Smooth muscle cell (in vitro differentiated cells): Measurements from ENCODE around the gene TMEM30A. TPM values are rescaled to one million over a fixed set of nuclear protein-coding genes. Genes with fewer than 3 reads are reported as not detected.

Experiments
- DNase-seq: peaks from one replicate; lab custom pipeline; 2025; ENCODE audit not compliant: unreplicated experiment; lab: John Stamatoyannopoulos, UW
- H2AFZ ChIP-seq: fragments of 200-600 bp; sonication (generic); 2 replicates; pipeline ENCODE4 v1.6.0; 2016; ENCODE audit warnings: antibody characterized with exemption, low read depth, mild to moderate bottlenecking
- H3F3A ChIP-seq: fragments of 200-600 bp; sonication (generic); 2 replicates; pipeline ENCODE4 v1.6.0; 2017; ENCODE audit warnings: antibody characterized with exemption, low read depth
- H3K27ac ChIP-seq: fragments of 200-600 bp; sonication (generic); 2 replicates; pipeline ENCODE4 v1.5.1; 2016; ENCODE audit warnings: low read depth, mild to moderate bottlenecking
- H3K27me3 ChIP-seq: fragments of 200-600 bp; sonication (generic); 2 replicates; pipeline ENCODE4 v1.6.1; 2016; ENCODE audit warnings: low read depth, mild to moderate bottlenecking
- H3K36me3 ChIP-seq: fragments of 200-600 bp; sonication (generic); 2 replicates; pipeline ENCODE4 v1.5.1; 2016; ENCODE audit warnings: low read depth
- H3K4me1 ChIP-seq: fragments of 200-600 bp; sonication (generic); 2 replicates; pipeline ENCODE4 v1.5.1; 2016; ENCODE audit warnings: low read depth
- H3K4me2 ChIP-seq: fragments of 200-600 bp; sonication (generic); 2 replicates; pipeline ENCODE4 v1.6.0; 2016; ENCODE audit warnings: mild to moderate bottlenecking
- H3K4me3 ChIP-seq: fragments of 200-600 bp; sonication (generic); 2 replicates; pipeline ENCODE4 v1.5.1; 2016; ENCODE audit warnings: mild to moderate bottlenecking
- H3K79me2 ChIP-seq: fragments of 200-600 bp; sonication (generic); 2 replicates; pipeline ENCODE4 v1.6.0; 2016; ENCODE audit warnings: low read depth, mild to moderate bottlenecking
- H3K9ac ChIP-seq: fragments of 200-600 bp; sonication (generic); 2 replicates; pipeline ENCODE4 v1.6.0; 2016; ENCODE audit warnings: low read depth
- H3K9me3 ChIP-seq: fragments of 200-600 bp; sonication (generic); replicated peaks from 2 replicates; pipeline ENCODE4 v1.5.1; 2016; ENCODE audit warnings: low read depth
- H4K20me1 ChIP-seq: fragments of 200-600 bp; sonication (generic); 2 replicates; pipeline ENCODE4 v1.6.0; 2016; ENCODE audit warnings: low read depth
- WGBS: methylation state at CpG from one replicate; pipeline ENCODE4 v1.1.7; 2016; ENCODE audit warnings: low lambda C conversion rate; 5-methylcytosine and 5-hydroxymethylcytosine counted together
- polyA plus RNA-seq: library from polyadenylated mRNA; unstranded; fragments of >200 nt; fragmentation: Nextera tagmentation; extraction: Ambion mirVana; gene quantifications from 2 replicates; pipeline ENCODE4 v1.2.1, GENCODE V29; 2016
- total RNA-seq: library from RNA; depleted of rRNA; stranded (reverse); fragments of >200 nt; gene quantifications from 2 replicates; pipeline ENCODE4 v1.2.3, GENCODE V29; 2014
- TF ChIP-seq, protein P1 (sequence below): fragments of 200-600 bp; sonication (generic); IDR thresholded peaks from 2 replicates; pipeline ENCODE4 v1.5.1; 2017; ENCODE audit warnings: borderline replicate concordance, mild to moderate bottlenecking, antibody characterized with exemption; ENCODE audit not compliant: insufficient read depth, poor library complexity, severe bottlenecking

Gene TMEM30A
- total and polyA plus RNA-seq, 2 experiments from 2014 or later, result 110 to 230 TPM

DNA sequence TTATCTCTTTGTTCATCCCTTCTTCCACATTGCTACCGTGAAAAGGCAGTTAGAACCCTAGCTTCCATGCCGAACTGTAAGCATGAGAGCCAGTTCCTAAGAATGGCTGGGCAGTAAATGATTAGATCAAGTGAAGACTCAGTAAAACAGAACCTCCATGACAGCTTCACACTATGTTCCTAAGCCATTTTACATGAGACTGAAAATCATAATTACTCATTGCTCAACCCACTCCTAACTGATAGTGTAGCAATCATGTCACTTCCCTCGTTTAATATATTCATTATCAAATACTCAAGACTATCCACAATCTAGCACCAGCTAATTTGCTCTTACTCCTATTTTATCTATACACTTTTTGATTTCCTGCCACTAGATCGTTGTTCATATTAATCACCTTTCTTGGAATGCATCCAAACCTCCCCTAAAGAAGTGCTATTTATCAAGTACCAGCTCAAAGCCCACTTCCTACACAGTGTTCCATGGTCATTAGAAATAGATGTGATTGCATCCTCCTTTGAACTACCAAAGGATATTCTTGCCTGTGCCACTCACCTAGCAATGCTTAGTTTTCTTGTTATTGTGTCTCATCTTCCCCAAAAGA lies 6.0 kb downstream of the TMEM30A start:
- no peaks in the 10 kb centered on the region for H3K27me3 ChIP-seq
- peaks cover 17% of the 10 kb centered on the region for H3F3A ChIP-seq
- DNase-seq, result no peak
- peaks cover 70% of the 10 kb centered on the region for H3K4me1 ChIP-seq
- H3K27ac ChIP-seq, result peak overlapping the region; percentile 83
- peak overlapping the region; percentile 93 for H3K4me2 ChIP-seq
- H3K9ac ChIP-seq, result no peak overlapping the region
- H3K4me3 ChIP-seq, result no peak overlapping the region
- peaks cover 94% of the 10 kb centered on the region for H3K79me2 ChIP-seq
- no peaks in the 10 kb centered on the region for H3K36me3 ChIP-seq
- peaks cover 53% of the 10 kb centered on the region for H4K20me1 ChIP-seq
- WGBS, result 43% methylated on average over 4 of the region's 4 CpGs
- no peak overlapping the region for H2AFZ ChIP-seq
- TF ChIP-seq, protein P1, sequence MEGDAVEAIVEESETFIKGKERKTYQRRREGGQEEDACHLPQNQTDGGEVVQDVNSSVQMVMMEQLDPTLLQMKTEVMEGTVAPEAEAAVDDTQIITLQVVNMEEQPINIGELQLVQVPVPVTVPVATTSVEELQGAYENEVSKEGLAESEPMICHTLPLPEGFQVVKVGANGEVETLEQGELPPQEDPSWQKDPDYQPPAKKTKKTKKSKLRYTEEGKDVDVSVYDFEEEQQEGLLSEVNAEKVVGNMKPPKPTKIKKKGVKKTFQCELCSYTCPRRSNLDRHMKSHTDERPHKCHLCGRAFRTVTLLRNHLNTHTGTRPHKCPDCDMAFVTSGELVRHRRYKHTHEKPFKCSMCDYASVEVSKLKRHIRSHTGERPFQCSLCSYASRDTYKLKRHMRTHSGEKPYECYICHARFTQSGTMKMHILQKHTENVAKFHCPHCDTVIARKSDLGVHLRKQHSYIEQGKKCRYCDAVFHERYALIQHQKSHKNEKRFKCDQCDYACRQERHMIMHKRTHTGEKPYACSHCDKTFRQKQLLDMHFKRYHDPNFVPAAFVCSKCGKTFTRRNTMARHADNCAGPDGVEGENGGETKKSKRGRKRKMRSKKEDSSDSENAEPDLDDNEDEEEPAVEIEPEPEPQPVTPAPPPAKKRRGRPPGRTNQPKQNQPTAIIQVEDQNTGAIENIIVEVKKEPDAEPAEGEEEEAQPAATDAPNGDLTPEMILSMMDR, result no peak
- H3K9me3 ChIP-seq, result no peaks in the 10 kb centered on the region

DNA sequence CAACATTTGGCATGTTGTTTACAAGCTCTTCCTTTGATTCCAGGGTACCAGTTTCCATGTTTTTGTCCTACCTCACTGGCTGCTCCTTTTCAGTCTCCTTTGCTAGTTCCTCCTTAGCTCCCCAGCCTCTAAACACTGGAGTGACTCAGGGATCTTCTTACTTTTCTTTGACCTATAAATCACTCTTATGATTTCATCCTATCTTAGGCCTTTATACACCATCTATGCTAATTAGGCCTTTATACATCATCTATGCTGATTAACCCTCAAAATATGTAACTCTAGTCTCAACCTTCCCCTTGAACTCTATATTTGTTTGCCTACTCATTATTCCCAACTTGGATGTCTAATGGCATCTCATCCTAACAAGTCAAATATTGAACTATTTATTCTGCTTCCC lies 9.5 kb downstream of the TMEM30A start:
- H3K9me3 ChIP-seq, result no peaks in the 10 kb centered on the region
- peak overlapping the region; percentile 53 for H3K4me2 ChIP-seq
- TF ChIP-seq, protein P1, result no peak
- no peak overlapping the region for H3K4me3 ChIP-seq
- peaks cover 20% of the 10 kb centered on the region for H4K20me1 ChIP-seq
- H3K4me1 ChIP-seq, result peaks cover 55% of the 10 kb centered on the region
- H3K27ac ChIP-seq, result peak overlapping the region; percentile 99
- H3K36me3 ChIP-seq, result peaks cover 4% of the 10 kb centered on the region
- no peak for DNase-seq
- peaks cover 91% of the 10 kb centered on the region for H3K79me2 ChIP-seq
- H3K9ac ChIP-seq, result no peak overlapping the region
- H3F3A ChIP-seq, result peaks cover 25% of the 10 kb centered on the region
- H3K27me3 ChIP-seq, result no peaks in the 10 kb centered on the region
- H2AFZ ChIP-seq, result no peak overlapping the region

DNA sequence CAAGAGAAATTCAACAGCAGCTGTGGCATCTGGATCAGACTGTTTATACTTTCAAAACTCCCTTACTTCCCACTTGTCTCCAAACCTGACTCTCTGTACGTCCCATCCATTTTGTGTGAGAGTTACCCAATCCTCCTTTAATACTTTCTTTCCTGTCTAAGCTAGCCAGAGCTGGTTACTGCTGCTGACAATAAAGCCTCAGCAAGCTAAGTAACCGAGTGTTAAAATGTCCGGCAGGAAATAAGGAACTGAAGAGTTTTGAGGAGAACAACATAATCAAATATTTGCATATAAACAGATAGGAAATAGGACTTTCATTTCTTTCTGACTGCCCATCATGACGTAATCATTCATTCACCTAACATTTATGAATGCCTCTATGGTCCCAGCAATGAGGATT lies 11.6 kb downstream of the TMEM30A start:
- Histone ChIP-seq H3F3A (peaks cover 32% of the 10 kb centered on the region), H3K27ac (peak overlapping the region; percentile 99)

More for the DNA sequence above, 11.6 kb downstream of the TMEM30A start:
- peaks cover under 1% of the 10 kb centered on the region for H4K20me1 ChIP-seq
- WGBS, result 31% methylated on average over 4 of the region's 4 CpGs
- H3K9ac ChIP-seq, result peak overlapping the region; percentile 95
- no peaks in the 10 kb centered on the region for H3K9me3 ChIP-seq
- H3K4me1 ChIP-seq, result peaks cover 48% of the 10 kb centered on the region
- peaks cover 91% of the 10 kb centered on the region for H3K79me2 ChIP-seq
- H2AFZ ChIP-seq, result no peak overlapping the region
- peak overlapping the region; percentile 69 for H3K4me2 ChIP-seq
- H3K36me3 ChIP-seq, result peaks cover 4% of the 10 kb centered on the region
- no peak for DNase-seq
- no peak overlapping the region for H3K4me3 ChIP-seq
- H3K27me3 ChIP-seq, result no peaks in the 10 kb centered on the region
- TF ChIP-seq, protein P1, result no peak
